HEK293 (cell line): ENCODE measurements around the gene CEACAM1.
"Not testable (repeated sequence)": the region's sequence is repeated elsewhere in the genome, so short reads cannot be mapped to it uniquely, and the experiment has no call there.

Source experiments
- ZNF274 ChIP-seq, 2 experiments: fragments of 200-500 bp in 1 of 2; fragments of 450-650 bp in 1 of 2; sonication (Bioruptor generic) in 1 of 2; formaldehyde crosslinking in 1 of 2; IDR thresholded peaks; 2 replicates each; pipeline versions ENCODE4 v1.5.1 to v1.6.1; 2014 to 2016; ENCODE audit warnings: borderline replicate concordance in 1 of 2, inconsistent platforms in 1 of 2, low read length in 1 of 2, missing biosample characterization in 1 of 2, missing genetic modification characterization in 1 of 2
- ZNF785 ChIP-seq: fragments of 450-650 bp; formaldehyde crosslinking; IDR thresholded peaks from 2 replicates; pipeline ENCODE4 v1.5.1; 2016; ENCODE audit warnings: missing biosample characterization, missing genetic modification characterization
- TF ChIP-seq, protein P1 (sequence below): fragments of 450-650 bp; formaldehyde crosslinking; IDR thresholded peaks from 2 replicates; pipeline ENCODE4 v1.5.1; 2016; ENCODE audit warnings: missing biosample characterization, missing genetic modification characterization

DNA sequence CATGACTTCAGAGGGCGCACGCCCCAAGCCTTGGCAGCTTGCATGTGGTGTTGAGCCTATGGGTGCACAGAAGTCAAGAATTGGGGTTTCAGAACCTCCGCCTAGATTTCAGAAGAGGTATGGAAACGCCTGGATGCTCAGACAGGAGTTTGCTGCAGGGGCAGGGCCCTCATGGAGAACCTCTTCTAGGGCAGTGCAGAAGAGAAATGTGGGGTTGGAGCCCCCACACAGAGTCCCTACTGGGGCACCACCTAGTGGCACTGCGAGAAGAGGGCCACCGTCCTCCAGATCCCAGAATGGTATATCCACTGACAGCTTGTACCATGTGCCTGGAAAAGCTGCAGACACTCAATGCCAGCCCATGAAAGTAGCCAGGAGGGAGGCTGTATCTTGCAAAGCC, 22.2 kb upstream of the CEACAM1 start:
- TF ChIP-seq, protein P1, sequence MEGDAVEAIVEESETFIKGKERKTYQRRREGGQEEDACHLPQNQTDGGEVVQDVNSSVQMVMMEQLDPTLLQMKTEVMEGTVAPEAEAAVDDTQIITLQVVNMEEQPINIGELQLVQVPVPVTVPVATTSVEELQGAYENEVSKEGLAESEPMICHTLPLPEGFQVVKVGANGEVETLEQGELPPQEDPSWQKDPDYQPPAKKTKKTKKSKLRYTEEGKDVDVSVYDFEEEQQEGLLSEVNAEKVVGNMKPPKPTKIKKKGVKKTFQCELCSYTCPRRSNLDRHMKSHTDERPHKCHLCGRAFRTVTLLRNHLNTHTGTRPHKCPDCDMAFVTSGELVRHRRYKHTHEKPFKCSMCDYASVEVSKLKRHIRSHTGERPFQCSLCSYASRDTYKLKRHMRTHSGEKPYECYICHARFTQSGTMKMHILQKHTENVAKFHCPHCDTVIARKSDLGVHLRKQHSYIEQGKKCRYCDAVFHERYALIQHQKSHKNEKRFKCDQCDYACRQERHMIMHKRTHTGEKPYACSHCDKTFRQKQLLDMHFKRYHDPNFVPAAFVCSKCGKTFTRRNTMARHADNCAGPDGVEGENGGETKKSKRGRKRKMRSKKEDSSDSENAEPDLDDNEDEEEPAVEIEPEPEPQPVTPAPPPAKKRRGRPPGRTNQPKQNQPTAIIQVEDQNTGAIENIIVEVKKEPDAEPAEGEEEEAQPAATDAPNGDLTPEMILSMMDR (tag by site-specific recombination): not testable (repeated sequence)
- not testable (repeated sequence) for TF ChIP-seq ZNF274 (IDR thresholded peaks at IDR 0.05; ENCODE audit: low read length); ZNF274 (tag by site-specific recombination; IDR thresholded peaks at IDR 0.05; ENCODE audit: borderline replicate concordance); ZNF785 (tag by site-specific recombination)
